ENCODE results near the gene MYZAP. TPM values are rescaled to one million over a fixed set of nuclear protein-coding genes. Genes with fewer than 3 reads are reported as not detected.

The MYZAP gene
- total RNA-seq, 1 experiment from 2014 or later = 8.2 TPM

DNA sequence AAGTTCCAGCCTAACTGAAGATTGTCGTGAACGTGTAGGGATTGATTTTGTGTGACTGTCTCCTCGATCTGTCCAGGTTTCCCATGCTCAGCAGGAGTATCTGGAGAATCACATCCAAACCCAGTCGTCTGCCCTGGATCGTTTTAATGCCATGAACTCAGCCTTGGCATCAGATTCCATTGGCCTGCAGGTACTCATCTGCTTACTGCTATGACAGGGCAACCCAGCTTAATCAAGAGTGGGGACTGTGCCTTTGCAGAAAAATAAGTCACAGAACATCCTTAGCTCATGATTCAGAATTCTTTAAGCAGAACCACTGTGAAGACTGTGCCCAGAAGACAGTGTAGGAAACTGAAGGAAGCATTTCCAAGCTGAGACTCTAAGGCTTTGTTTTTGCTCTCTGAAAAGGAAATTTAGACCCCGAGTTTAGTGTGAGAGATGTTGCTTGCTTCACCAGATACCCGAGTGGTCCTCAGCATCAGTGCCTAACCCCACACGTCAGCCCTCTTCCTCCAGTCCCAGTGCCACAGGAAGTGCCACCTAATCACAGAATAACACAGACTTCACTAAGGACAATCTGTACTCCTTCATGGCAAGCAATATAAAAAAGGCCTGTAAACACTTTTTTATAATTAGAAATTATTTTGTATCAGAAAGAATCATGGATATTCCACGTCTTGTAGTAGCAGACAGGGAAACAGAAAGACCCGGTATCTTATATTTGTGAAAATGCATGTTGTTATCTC is 34.2 kb downstream of the MYZAP start:
- no peak for DNase-seq (ENCODE audit: low read depth)

DNA sequence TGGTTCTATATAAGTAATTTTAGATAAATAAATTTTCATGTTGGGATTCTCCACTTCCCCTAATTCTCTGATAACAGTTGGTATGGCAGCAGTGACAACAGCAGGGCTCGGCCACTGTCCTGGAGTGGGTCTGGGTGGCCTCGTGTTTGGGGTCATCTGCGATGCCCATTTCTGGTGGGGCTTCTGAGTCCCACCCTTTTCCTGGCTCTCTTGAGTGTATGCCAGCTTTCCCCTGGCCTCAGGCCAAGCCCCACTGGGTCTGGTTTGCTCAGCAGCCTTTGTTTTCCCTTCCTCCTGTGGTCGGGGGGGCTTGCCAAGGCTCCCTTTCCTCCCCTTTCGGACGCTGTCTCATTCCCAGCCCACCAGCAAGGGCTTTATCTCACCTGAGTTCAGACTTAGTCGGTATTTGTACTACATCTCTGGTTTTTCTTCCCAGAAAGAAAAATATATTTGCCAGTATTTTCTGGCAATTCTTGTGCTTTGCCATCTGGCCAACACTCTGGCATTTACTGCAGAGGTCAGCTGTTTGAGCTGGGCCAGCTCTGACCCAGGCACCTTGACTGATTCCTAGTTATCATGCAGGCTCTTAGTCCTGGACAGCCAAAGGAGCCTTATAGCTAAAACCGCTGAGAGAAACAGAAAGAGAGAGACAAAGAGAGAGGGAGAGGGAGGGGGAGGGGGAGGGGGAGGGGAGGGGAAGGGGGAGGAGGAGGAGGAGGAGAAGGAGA is 35.2 kb downstream of the MYZAP start:
- DNase-seq (ENCODE audit: low read depth) = no peak

- DNase-seq (ENCODE audit: low read depth) = no peak
Observed at GRCh38 chr15:57631386-57632110, 39.8 kb downstream of the MYZAP start.

DNA sequence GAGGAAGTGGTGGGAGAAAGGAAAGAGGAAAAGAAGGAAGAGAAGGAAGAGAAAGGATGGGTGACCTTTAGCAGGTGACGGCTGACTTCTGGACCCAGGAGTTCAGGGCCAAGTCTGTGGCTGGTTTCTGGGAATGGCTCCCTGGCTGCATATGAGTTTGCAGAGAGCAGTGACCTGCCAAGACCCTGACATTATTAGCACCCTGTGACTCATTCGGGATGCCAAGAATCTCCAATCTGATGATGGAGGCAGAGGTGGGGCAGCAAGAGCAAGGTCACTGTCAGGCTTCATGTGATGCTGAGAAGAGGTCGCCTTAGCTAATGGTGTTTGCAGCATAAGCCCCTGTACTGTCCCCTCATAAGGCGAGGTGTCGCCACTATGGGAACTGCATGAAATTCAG is 42.6 kb downstream of the MYZAP start:
- peak; percentile 15 for DNase-seq (ENCODE audit: low read depth)

DNA sequence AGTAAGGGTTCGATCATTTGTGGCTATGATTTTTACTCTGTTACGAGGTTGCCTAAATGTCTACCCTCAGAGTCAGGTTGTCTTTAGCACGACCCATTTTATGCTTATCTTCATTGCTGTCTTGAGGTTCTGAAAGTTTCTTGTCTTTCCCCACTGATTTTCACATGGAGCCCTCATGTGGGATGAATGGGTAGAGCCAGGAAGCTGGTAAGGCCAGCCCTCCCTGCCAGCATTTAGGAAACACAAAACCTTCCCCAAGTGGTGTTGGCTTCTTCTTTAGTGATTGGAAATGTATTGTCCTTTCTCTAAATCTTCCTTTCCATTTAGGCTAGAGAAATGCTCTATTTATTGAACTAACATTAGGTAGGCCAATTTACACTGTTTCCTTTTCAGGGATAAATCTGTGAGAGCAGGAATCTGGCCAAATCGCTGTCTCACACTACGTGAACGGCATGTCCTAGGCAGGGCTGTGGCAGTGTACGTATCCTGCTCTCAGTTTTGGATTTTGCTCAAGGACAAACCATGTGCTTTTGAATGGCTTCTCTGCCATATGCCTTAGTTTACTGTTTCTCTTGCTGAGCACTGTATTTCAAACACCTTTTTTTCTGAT is 43.7 kb downstream of the MYZAP start:
- DNase-seq (ENCODE audit: low read depth) = no peak

DNA sequence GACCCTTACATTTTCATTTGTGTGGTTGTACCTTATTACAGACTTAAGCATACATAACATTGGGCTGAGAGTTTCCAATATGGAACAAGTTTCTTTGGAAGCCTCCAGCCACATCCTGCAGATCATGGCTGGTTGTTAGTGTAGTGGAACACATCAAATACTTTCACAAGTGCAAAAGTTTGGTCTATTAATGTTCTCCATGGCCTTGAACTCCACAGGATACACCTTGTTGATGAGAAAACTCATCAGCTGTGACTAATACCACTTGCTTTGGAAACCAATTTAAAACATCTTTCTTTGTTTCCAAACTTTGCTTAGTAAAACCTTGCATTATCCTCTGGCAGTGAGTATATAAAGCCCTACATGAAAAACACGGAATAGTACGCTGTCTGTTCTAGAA is 46.1 kb downstream of the MYZAP start:
- no peak for DNase-seq (ENCODE audit: low read depth)

GRCh38 chr15:57639306-57639705 is 47.6 kb downstream of the MYZAP start:
- DNase-seq (ENCODE audit: low read depth) = no peak

DNA sequence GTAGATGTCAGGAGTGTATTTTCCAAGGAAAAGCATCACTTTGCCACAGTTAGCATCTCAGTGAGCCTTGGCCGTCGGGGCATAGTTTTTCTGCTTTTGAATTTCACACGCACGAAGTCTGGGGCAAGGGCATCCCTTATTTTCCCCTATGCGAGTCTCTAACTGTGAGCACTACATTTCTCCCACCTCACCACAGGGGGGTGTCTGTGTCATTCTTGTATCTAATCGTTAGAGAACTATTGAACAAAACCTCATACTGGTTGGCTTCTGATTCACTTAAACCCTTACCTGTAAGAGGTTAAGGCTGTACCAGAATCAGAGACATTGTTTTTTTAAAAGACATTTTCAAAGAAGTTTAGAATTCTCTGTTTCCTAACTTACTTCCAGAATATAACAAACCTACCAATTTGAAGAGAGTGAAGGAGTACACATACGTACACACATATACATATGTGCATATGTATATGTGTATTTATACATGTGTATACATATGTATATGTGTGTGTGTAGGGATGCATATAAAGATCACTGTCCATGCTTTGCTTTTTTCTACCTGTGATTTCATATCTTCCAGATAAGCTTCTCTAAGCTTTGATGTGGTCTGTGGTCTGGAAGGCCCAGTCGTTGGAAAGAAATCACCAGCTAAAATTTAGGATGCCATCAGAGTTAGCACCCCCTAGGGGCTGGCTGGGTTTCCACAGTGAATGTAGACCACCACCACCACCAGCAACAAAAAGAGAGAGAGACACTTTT is 49.4 kb downstream of the MYZAP start:
- peak; percentile 21 for DNase-seq (ENCODE audit: low read depth)

- DNase-seq (ENCODE audit: low read depth) = no peak
Observed at GRCh38 chr15:57643826-57644225, 52.1 kb downstream of the MYZAP start.

DNA sequence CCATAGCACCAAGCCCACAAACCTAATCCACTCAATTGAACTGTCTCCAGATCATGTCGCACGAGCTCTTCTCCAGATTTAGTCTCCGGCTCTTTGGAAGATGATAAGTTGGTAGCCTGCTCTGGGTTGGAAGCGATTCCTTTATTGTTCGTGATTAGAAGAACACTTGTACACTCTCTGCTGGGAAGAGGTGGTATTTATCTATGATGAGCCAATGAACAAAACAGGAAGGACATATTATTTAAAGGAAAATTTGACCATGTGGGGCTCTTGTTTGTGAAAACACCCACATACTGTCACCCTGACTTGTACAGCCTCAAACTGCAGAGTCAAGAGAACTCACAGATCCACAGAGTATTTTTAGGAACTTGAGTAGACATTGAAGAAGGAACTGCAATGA is 54.4 kb downstream of the MYZAP start:
- DNase-seq (ENCODE audit: low read depth) = no peak

- no peak for DNase-seq (ENCODE audit: low read depth)
Observed at GRCh38 chr15:57647071-57647790, 55.5 kb downstream of the MYZAP start.

GRCh38 chr15:57647791-57648130 is 56.1 kb downstream of the MYZAP start:
- peak; percentile 17 for DNase-seq (ENCODE audit: low read depth)

DNA sequence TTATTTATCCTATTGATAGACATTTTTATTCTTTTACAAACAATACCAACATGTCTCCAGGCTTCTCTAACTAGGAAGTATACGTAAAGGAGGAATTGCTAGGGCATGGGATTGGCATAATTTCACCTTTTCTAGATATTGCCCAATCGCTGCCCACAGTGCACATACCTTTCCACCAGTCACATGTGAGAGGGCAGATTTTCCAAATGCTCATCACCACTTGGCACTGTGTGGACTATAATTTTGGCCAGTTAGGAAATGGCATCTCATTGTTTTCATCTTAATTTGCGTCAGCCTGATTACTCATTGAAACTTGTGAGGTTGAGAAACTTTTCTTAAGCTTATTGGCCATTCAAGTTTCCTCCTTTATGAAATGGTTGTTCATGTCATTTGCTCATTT is 57.4 kb downstream of the MYZAP start:
- DNase-seq (ENCODE audit: low read depth) = peak; percentile 59

DNA sequence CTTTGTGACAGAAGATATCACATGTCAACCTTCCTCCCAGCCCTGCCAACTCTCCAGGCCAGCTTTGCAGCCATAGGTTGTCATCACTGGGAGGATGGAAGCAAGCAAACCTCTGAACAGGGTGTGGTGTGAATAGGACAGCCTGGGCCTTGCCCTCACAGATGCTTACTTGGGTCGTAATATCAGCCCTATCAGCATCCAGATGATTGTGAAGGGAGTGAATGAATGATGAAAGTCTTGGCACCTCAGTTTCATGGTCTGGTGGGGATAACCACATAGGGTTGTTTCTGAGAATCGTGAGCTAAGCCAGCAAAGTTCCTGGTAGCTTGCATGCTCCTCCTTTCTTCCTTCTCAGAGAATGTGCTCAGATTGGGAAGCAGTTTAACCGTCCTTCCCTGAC is 59.7 kb downstream of the MYZAP start:
- DNase-seq (ENCODE audit: low read depth) = no peak

DNA sequence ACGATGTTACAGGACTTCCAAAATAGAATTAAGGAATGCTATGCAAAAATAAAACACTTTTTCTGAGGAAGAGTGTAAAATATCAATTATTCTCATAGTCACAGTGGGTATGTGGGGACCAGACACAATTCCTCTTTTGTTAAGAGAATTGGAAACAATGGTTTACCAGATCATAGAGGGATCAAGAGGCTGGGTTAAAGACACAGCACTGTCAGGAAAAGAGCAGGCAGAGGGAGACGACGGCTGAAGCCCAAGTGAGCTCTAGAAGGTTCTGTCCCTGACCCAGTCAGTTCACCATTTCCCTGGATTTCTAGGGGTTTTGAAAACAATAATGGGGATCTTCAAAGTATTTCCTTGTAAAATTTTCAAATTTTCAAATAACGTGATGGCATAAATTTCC is 60.8 kb downstream of the MYZAP start:
- no peak for DNase-seq (ENCODE audit: low read depth)

GRCh38 chr15:57654153-57654852 is 62.6 kb downstream of the MYZAP start:
- DNase-seq (ENCODE audit: low read depth) = no peak

DNA sequence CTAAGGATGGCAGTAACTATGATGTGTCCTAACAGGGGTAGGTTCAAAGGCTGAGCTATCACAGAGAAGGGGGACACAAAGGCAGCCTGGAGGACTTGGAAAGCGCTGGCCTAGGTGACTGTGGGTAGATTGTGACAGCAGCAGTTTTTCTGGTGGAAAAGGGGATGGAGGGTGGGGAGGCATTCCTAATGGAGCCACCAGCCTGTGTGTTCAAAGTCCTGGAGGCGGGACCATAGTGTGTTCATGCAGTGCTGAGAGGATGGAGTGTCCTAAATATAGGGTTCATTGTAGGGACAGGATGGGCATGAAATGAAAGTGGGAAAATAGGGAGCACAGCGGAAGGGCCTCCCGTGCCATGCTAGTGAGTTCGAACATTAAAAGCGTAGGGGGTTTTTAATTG is 63.3 kb downstream of the MYZAP start:
- no peak for DNase-seq (ENCODE audit: low read depth)

DNA sequence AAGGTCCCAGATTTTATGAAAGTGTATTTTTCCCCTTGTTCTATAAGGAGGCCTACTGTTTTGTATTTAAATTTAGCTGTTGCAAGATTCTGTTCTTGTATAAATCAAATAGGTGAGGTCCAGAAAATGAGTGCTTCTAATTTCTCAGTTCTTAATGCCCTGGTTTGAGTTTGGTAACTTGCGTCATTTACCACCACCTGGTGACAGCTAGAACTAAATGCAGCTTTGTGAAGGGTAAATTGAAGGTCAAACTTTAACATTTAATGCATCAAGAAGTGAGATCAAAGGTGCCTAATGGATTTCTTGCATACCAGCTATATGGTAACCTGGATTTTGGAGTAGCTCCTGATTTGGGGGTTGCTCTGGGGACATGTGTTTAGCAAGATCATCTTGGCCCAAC is 64.1 kb downstream of the MYZAP start:
- DNase-seq (ENCODE audit: low read depth) = no peak

GRCh38 chr15:57656434-57656833 is 64.7 kb downstream of the MYZAP start:
- no peak for DNase-seq (ENCODE audit: low read depth)

DNA sequence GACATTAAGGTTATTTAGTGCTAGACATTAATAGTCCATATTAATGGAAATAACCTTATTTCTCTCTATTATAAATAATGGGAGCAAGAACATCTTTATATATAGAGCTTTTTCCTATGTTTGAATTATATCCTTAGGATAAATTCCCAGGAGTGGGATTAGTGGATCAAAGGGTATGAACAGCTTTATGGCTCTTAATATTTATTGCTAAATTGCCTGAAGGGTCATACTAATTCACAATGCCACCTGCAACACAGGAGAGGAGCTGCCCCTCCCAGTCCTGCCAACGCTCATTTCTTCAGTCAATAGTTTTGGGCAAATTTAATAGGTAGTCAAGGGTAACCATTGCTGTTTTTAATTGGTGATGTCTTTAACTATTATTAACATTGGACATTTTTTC is 65.9 kb downstream of the MYZAP start:
- DNase-seq (ENCODE audit: low read depth) = no peak
